Measurements from ENCODE around the gene IGF1.

IGF1 gene

DNA sequence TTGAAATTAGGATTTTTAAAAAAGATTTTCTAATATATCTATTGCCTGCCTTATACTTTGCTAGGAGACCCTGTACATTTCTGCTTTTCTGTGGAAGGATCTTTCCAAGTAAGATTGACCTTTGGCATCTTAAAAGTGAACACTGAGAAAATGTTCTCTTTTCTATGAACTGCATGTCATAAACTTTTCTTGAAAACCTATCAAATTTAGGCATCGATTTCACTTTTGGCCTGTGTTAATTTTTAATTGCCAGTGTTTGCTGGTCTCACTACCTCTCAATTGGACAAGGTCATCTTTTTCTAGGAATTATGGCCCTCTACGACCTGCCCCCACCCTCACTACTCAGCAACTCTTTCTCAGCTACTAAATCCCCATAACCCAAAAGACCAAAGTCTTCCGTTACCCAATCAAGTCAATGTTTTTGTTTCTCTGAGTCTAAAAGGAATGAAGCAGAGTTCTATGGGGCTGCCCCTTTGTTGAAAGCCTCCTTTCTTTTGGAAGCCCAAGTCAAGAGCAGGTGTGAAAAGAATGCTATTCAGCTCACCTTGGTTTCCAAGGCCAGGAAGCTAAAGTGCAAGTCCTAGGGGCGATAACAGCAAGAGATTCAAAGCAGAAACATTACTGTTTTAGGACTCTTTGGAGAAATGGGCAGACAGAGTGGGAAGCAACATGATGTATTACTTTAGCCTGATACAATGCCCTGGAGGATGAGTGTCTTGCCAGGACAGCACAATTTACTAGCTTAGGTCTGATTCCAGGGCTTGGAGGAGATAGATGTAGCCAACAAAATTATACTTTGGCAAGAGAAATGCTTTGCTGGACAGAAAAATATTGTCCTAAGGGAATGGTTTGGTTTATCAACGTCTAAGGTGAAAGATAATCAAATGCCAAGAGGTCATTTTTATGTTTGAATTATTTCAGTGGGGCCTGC, 55.0 kb downstream of the IGF1 start:
- no peak for DNase-seq

DNA sequence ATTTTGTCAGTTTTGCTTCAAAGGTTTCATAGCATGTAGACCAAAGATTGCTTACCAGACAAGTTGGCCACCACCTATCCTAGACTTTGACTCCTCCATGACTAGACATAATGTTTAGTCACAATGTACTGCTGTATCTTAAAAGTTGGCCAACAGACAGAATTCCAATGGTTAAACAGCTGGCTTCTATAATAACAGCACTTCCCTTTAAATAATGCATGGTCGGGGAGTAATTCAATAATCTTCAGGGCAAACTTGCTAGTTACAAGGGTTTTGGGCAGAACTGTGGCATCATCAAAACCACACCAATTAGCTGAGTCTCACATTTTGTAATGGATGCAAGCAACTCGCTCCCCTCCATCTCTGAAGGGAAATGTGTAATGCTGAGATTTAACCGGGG, 56.9 kb downstream of the IGF1 start:
- no peak for DNase-seq

GRCh38 chr12:102421802-102422583, 58.4 kb downstream of the IGF1 start:
- no peak for DNase-seq

DNA sequence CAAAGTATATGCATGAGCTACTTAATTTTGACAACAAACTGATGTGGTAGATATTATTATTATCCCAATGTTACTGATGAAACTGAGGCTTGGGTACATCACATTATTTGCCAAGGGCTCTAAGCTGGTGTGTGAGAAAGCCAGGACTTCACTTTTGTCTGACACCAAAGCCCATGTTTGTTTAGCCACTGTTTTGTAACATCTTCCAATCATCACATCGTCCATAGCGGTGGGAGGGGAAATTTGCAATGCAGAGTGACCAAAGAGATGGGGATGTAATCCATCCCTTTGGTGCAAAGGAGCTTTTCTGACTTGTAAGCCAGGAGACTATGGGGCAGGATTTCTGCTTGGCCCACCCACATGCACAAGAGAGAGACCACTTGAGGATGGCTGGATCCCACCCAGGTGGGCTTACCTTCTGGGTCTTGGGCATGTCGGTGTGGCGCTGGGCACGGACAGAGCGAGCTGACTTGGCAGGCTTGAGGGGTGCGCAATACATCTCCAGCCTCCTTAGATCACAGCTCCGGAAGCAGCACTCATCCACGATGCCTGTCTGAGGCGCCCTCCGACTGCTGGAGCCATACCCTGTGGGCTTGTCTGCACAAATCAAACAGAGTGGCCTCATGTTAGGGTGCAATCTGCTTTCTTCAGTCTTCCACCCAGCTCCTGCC, 61.1 kb downstream of the IGF1 start:
- DNase-seq = no peak

DNA sequence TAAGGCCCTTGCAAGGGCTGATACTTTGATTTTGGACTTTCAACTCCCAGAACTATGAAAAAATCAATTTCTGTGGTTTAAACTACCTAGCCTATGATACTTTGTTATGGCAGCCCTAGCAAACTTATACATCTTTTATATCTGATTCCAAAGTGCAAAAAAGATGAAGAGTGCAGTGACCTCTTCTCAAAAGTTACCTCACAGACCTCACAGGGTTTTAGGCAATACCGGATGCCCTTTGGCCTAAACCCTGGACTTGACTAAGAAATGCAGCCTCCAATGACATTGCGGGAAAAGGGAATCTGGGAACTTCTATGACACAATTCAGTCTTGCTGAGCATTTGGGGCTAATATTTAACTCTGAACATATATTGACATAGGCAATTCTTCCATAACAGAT, 63.3 kb downstream of the IGF1 start:
- no peak for DNase-seq

DNA sequence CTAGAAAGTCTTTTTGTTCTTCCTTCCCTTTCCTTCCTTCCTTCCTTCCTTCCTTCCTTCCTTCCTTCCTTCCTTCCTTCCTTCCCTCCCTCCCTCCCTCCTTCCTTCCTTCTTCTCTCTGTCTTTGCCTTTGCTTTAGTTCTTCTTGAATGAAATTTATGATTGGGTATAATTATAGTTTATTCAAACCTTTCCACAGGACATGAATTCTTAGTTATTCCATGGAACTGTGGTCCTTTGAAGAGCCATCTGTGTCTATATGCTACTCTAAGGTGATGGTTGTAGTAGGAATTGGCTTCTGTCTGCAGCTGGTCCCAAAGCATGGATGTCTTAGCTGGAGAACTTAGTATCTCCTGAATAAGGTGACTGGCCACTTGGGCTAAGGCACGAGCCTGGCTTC, 64.8 kb downstream of the IGF1 start:
- DNase-seq = no peak

DNA sequence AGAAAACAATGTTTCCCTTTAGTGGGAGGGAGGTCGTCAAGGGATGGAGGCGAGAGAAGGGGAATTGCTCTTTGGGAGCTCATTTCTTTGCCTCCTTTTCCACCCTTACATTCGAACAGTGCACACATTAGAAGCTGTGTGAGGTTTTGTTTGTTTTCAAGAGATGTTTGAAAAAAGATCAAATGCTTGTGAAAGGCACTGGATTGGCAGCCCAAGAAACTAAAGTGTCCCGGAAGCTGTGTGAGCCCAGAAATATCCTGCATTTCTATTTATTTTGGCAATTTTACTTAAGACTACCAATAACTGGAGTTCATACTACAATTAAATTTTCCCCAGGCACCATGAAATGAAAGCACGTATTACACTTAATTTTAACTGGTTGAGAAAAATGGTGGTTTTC, 67.0 kb downstream of the IGF1 start:
- DNase-seq = no peak

DNA sequence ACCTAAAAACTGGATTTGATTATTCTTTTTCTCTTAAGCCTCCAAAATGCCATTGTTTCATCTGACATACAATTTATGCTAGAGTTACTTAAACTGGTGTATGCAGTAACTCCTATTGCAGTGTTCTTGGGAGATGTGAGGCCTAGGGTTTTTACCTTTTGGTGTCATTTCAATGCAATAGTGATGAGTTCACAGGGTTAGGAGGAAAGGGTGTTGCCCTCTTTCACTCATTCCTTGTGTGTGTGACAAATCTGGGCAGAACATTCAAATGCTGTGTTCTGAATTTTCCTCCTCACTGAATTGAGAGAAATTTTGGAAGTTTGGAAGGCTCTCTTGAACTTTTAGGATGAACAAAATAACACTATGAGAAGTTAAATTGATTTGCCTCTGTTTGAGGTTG, 69.9 kb downstream of the IGF1 start:
- DNase-seq = no peak

GRCh38 chr12:102408487-102409297, 71.7 kb downstream of the IGF1 start:
- DNase-seq = no peak

DNA sequence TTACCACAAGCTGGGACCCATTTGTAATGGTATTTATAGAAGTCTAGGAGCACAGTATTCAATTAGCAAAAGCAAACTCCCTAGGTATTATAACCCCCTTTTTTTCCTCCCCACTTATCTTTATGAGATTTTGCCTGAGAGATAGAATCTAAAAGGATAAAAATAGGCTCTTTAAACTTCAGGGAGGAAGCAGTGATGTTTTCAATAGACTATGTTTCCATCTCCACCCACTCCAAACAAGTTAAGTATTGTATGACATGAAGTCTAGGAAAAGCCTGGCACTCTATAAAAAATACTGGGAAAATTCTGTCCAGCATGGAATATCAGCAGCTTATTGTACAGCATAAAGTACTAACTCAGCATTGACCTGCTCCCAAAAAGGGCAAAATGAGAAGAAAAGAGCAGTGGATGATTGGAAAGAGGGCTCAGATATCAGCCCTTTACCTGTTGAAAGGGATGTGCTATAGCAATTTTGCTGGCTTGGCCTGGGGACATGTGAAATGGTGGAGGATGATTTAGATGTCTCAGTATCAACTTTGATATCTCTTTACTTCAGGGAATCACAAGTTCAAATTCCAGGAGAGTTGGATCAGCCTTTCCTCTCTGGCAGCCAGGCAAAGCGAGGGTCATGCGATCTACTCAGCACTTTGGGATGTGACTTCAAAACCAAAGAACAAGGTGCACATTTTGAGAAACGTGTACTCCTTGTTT, 72.4 kb downstream of the IGF1 start:
- DNase-seq = no peak

- DNase-seq = no peak
These were observed 74.3 kb downstream of the IGF1 start for GRCh38 chr12:102406033-102406584.

DNA sequence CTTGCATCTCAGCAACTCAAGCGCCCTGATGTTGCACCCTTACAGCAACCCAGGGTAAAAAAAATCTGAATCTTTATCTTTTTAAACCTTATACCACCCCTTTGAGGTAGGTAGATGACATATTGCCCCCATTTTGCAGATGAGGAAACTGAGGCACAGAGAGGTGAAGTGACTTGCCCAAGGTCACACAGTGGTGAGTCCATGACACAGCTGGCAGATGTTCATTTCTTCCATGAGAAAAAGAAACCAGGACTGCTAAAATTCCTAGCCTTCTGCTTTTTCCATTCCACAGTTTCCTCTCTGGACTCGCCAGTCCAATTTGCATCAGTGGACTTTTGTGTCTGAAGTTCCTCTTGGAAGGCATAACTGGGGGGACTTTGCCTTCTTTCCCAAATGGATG, 79.3 kb downstream of the IGF1 start:
- no peak for DNase-seq

DNA sequence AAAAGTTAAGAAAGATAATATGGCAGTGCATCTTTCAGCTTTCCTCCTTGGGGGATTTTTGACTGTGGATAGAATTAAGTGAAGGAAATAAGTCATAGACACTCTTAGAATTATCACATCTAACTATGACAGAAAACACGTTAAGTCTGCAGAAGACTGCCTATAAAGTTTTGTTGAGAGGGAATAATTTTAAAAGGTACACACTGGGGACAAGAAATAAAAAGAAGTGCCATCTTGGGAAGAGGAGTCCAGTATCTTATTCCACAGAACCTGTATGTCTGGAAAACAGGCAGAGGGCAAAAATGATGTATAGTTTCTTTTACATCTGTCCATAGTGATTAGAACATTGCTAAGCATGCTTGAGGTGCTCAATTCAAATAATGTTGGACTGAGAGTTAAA, 80.7 kb downstream of the IGF1 start:
- no peak for DNase-seq

DNA sequence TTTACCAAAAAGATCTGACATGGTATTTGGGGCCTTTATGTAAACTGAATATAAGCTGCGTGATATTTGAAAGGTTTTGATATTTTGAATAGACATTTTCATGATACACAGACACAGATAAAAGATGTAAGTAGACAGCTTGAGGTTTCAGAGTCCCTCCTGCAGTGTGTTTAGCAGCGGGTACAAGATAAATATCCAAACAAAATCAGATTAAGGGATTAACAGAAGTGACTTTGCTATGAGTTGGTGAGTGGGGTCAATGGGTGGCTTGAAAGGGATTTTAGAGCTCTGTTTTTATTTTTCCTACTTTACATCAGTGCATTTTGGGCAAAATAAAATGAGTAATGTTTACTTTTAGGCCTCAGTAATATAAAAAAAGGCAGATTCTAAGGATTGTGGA, 84.1 kb downstream of the IGF1 start:
- DNase-seq = no peak

- DNase-seq = no peak
These were observed 86.2 kb downstream of the IGF1 start for GRCh38 chr12:102394200-102394599.

DNA sequence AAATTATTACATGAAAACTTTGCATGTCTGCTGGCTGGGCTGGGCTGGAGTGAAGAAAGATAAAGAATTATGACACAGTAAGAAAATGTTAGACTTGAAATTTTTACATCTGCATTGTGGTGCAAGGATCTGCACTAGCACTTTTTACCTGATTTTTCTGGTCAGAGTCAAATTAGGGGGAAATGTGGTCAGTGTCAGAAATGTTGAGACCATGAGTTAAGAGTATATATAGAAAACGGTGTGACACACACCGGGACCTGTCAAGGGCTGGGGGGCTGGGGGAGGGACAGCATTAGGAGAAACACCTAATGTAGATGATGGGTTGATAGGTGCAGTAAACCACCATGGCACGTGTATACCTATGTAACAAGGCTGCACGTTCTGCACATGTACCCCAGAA, 90.3 kb downstream of the IGF1 start:
- no peak for DNase-seq

DNA sequence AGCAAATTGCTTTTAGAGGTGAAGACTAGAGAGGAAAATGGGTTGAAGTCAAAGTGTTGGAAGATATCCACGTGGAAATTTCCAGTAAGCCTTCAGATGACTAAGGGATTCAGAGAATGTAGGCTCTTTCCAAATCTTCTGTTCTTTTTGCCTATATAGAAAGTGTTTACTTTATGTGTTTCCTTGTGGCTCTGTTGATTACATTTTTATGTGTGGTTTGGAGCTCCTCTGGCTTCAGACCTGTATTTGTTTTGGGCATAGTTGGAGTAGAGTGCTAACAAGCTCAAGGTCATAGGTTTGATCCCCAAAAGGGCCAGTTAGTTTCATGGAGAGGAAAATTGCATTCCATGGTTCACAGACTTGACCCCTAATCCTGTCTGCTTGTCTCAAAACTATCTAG, 91.9 kb downstream of the IGF1 start:
- no peak for DNase-seq

- no peak for DNase-seq
These were observed 95.0 kb downstream of the IGF1 start for GRCh38 chr12:102385343-102385742.

- no peak for DNase-seq
These were observed 100.8 kb downstream of the IGF1 start for GRCh38 chr12:102379346-102380162.

GRCh38 chr12:102376781-102377180, 103.6 kb downstream of the IGF1 start:
- DNase-seq = no peak

All from NK-92 treated with Interleukin-12 subunit alpha and Interleukin-12 subunit beta, amount 100 ng/mL, for 24 hours (cell line).